ENCODE results near the gene FBXO17. TPM values are rescaled to one million over a fixed set of nuclear protein-coding genes. Genes with fewer than 3 reads are reported as not detected.
"Not testable (repeated sequence)": the region's sequence is repeated elsewhere in the genome, so short reads cannot be mapped to it uniquely, and the experiment has no call there.

Gene FBXO17
- polyA plus RNA-seq, 2 donors = 5.4 to 6.1 TPM

GRCh38 chr19:39004403-39004802, 28.9 kb upstream of the FBXO17 start:
- Histone ChIP-seq H3K36me3 (ENCODE audit: control insufficient read depth in 2 of 2, insufficient read depth in 2 of 2, low read length in 1 of 2) (no peaks in the 10 kb centered on the region), H3K27ac (ENCODE audit: low read depth in 2 of 2, low read length in 1 of 2) (no peak overlapping the region), H3K9me3 (ENCODE audit: control insufficient read depth in 2 of 2, insufficient read depth in 1 of 2, low read depth in 1 of 2, low read length in 1 of 2) (no peaks in the 10 kb centered on the region), H3K4me3 (ENCODE audit: low read depth in 1 of 2, low read length in 2 of 2) (no peak overlapping the region), H3K4me1 (ENCODE audit: control insufficient read depth in 2 of 2, insufficient read depth in 2 of 2, low read length in 1 of 2) (no peaks in the 10 kb centered on the region), H3K27me3 (ENCODE audit: control insufficient read depth in 1 of 2, insufficient read depth in 2 of 2, low read length in 2 of 2) (no peaks in the 10 kb centered on the region)
- 74 to 76% methylated on average over 9 of the region's 9 CpGs for WGBS, 2 donors

DNA sequence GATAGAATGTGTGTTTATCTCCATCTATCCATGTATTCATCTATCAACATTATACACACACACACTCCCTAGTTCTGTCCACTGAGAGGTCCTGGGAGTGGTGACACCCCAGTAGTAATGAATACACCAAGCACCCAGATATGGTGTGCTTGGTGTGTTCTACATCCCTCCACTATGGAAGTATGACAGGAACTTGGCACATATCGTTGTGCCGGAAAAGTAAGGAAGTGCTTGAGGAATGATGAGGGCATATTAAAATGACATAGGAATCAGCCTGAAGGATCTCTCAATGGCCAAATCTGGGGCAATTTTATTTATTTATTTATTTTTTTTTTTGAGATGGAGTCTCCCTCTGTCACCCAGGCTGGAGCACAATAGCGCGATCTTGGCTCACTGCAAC, 28.3 kb upstream of the FBXO17 start:
- Histone ChIP-seq H3K27me3 (ENCODE audit: control insufficient read depth in 1 of 2, insufficient read depth in 2 of 2, low read length in 2 of 2) (no peaks in the 10 kb centered on the region), H3K4me3 (ENCODE audit: low read depth in 1 of 2, low read length in 2 of 2) (no peak overlapping the region), H3K36me3 (ENCODE audit: control insufficient read depth in 2 of 2, insufficient read depth in 2 of 2, low read length in 1 of 2) (no peaks in the 10 kb centered on the region), H3K27ac (ENCODE audit: low read depth in 2 of 2, low read length in 1 of 2) (no peak overlapping the region), H3K9me3 (ENCODE audit: control insufficient read depth in 2 of 2, insufficient read depth in 1 of 2, low read depth in 1 of 2, low read length in 1 of 2) (no peaks in the 10 kb centered on the region), H3K4me1 (ENCODE audit: control insufficient read depth in 2 of 2, insufficient read depth in 2 of 2, low read length in 1 of 2) (no peaks in the 10 kb centered on the region)
- WGBS, 2 donors = 82 to 90% methylated on average over 4 of the region's 4 CpGs

- no peaks in the 10 kb centered on the region for H3K9me3 ChIP-seq (ENCODE audit: control insufficient read depth in 2 of 2, insufficient read depth in 1 of 2, low read depth in 1 of 2, low read length in 1 of 2)
- no peaks in the 10 kb centered on the region for H3K4me1 ChIP-seq (ENCODE audit: control insufficient read depth in 2 of 2, insufficient read depth in 2 of 2, low read length in 1 of 2)
- no peaks in the 10 kb centered on the region for H3K36me3 ChIP-seq (ENCODE audit: control insufficient read depth in 2 of 2, insufficient read depth in 2 of 2, low read length in 1 of 2)
- WGBS, 2 donors = 76 to 78% methylated on average over 4 of the region's 4 CpGs
- H3K27me3 ChIP-seq (ENCODE audit: control insufficient read depth in 1 of 2, insufficient read depth in 2 of 2, low read length in 2 of 2) = no peaks in the 10 kb centered on the region
- no peak overlapping the region for H3K27ac ChIP-seq (ENCODE audit: low read depth in 2 of 2, low read length in 1 of 2)
- no peak overlapping the region for H3K4me3 ChIP-seq (ENCODE audit: low read depth in 1 of 2, low read length in 2 of 2)
Observed at GRCh38 chr19:39003188-39003587, 27.6 kb upstream of the FBXO17 start.

DNA sequence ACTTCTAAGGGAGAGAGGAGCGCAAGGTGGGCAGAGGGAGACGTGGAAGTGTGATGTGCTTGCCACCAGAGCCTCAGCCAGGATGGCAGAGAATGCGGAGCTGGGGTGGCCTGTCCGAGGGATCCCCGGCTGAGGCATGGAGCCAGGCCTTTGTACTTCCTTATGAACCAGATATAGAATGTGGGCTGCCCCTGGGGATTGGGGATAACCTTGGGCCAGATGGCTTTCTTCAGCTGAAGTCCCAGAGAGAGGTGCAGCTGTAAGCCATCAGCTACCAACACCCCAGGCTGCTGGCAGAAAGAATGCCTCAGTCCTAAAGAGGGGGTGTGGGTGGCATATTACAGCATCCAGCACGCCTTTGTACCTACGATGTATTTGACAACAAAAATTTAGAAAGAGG, 25.5 kb upstream of the FBXO17 start:
- Histone ChIP-seq H3K27me3 (ENCODE audit: control insufficient read depth in 1 of 2, insufficient read depth in 2 of 2, low read length in 2 of 2) (no peaks in the 10 kb centered on the region), H3K9me3 (ENCODE audit: control insufficient read depth in 2 of 2, insufficient read depth in 1 of 2, low read depth in 1 of 2, low read length in 1 of 2) (no peaks in the 10 kb centered on the region), H3K4me3 (ENCODE audit: low read depth in 1 of 2, low read length in 2 of 2) (no peak overlapping the region), H3K36me3 (ENCODE audit: control insufficient read depth in 2 of 2, insufficient read depth in 2 of 2, low read length in 1 of 2) (no peaks in the 10 kb centered on the region), H3K27ac (ENCODE audit: low read depth in 2 of 2, low read length in 1 of 2) (no peak overlapping the region), H3K4me1 (ENCODE audit: control insufficient read depth in 2 of 2, insufficient read depth in 2 of 2, low read length in 1 of 2) (no peaks in the 10 kb centered on the region)
- WGBS, 2 donors = 58 to 70% methylated on average over 7 of the region's 7 CpGs

GRCh38 chr19:38997576-38997975, 22.0 kb upstream of the FBXO17 start:
- not testable (repeated sequence) for H3K27me3 ChIP-seq (ENCODE audit: control insufficient read depth in 1 of 2, insufficient read depth in 2 of 2, low read length in 2 of 2); H3K4me1 ChIP-seq (ENCODE audit: control insufficient read depth in 2 of 2, insufficient read depth in 2 of 2, low read length in 1 of 2); H3K27ac ChIP-seq (ENCODE audit: low read depth in 2 of 2, low read length in 1 of 2); H3K4me3 ChIP-seq (ENCODE audit: low read depth in 1 of 2, low read length in 2 of 2); H3K36me3 ChIP-seq (ENCODE audit: control insufficient read depth in 2 of 2, insufficient read depth in 2 of 2, low read length in 1 of 2); H3K9me3 ChIP-seq (ENCODE audit: control insufficient read depth in 2 of 2, insufficient read depth in 1 of 2, low read depth in 1 of 2, low read length in 1 of 2)
- 92 to 93% methylated on average over 3 of the region's 3 CpGs for WGBS, 2 donors

GRCh38 chr19:38993271-38993670, 17.7 kb upstream of the FBXO17 start:
- H3K4me1 ChIP-seq (ENCODE audit: control insufficient read depth in 2 of 2, insufficient read depth in 2 of 2, low read length in 1 of 2) = peaks cover 2 to 11% of the 10 kb centered on the region in 2 donors
- no peaks in the 10 kb centered on the region for H3K9me3 ChIP-seq (ENCODE audit: control insufficient read depth in 2 of 2, insufficient read depth in 1 of 2, low read depth in 1 of 2, low read length in 1 of 2)
- H3K36me3 ChIP-seq (ENCODE audit: control insufficient read depth in 2 of 2, insufficient read depth in 2 of 2, low read length in 1 of 2) = no peaks in the 10 kb centered on the region
- WGBS, 2 donors = 27 to 45% methylated on average over 3 of the region's 3 CpGs
- no peak overlapping the region for H3K4me3 ChIP-seq (ENCODE audit: low read depth in 1 of 2, low read length in 2 of 2)
- no peaks in the 10 kb centered on the region for H3K27me3 ChIP-seq (ENCODE audit: control insufficient read depth in 1 of 2, insufficient read depth in 2 of 2, low read length in 2 of 2)
- H3K27ac ChIP-seq (ENCODE audit: low read depth in 2 of 2, low read length in 1 of 2) = peak overlapping the region in 1 of 2 donors; percentile 81

- Histone ChIP-seq H3K27ac (ENCODE audit: low read depth in 2 of 2, low read length in 1 of 2) (no peak overlapping the region), H3K36me3 (ENCODE audit: control insufficient read depth in 2 of 2, insufficient read depth in 2 of 2, low read length in 1 of 2) (no peaks in the 10 kb centered on the region), H3K4me3 (ENCODE audit: low read depth in 1 of 2, low read length in 2 of 2) (no peak overlapping the region), H3K9me3 (ENCODE audit: control insufficient read depth in 2 of 2, insufficient read depth in 1 of 2, low read depth in 1 of 2, low read length in 1 of 2) (no peaks in the 10 kb centered on the region), H3K27me3 (ENCODE audit: control insufficient read depth in 1 of 2, insufficient read depth in 2 of 2, low read length in 2 of 2) (no peaks in the 10 kb centered on the region), H3K4me1 (ENCODE audit: control insufficient read depth in 2 of 2, insufficient read depth in 2 of 2, low read length in 1 of 2) (peaks cover 2 to 11% of the 10 kb centered on the region in 2 donors)
- 69 to 73% methylated on average over 13 of the region's 13 CpGs for WGBS, 2 donors
Observed at GRCh38 chr19:38990949-38991697, 15.6 kb upstream of the FBXO17 start.

DNA sequence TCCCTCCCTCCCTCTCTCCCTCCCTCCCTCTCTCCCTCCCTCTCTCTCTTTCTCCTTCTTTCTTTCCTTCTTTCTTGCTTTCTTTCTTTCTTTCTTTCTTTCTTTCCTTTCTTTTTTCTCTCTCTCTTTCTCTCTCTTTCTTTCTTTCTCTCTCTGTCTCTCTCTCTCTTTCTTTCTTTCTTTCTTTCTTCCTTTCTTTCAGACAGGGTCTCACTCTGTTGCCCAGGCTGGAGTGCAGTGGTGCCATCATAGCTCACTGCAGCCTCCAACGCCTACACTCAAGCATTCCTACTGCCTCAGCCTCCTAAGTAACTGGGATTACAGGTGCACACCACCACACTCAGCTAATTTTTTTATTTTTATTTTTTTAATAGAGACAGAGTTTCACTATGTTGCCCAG, 14.1 kb upstream of the FBXO17 start:
- peaks cover 2 to 11% of the 10 kb centered on the region in 2 donors for H3K4me1 ChIP-seq (ENCODE audit: control insufficient read depth in 2 of 2, insufficient read depth in 2 of 2, low read length in 1 of 2)
- H3K27me3 ChIP-seq (ENCODE audit: control insufficient read depth in 1 of 2, insufficient read depth in 2 of 2, low read length in 2 of 2); H3K4me3 ChIP-seq (ENCODE audit: low read depth in 1 of 2, low read length in 2 of 2); H3K9me3 ChIP-seq (ENCODE audit: control insufficient read depth in 2 of 2, insufficient read depth in 1 of 2, low read depth in 1 of 2, low read length in 1 of 2); H3K27ac ChIP-seq (ENCODE audit: low read depth in 2 of 2, low read length in 1 of 2); H3K36me3 ChIP-seq (ENCODE audit: control insufficient read depth in 2 of 2, insufficient read depth in 2 of 2, low read length in 1 of 2): not testable (repeated sequence)
- 83 to 86% methylated on average over 1 of the region's 1 CpG for WGBS, 2 donors

DNA sequence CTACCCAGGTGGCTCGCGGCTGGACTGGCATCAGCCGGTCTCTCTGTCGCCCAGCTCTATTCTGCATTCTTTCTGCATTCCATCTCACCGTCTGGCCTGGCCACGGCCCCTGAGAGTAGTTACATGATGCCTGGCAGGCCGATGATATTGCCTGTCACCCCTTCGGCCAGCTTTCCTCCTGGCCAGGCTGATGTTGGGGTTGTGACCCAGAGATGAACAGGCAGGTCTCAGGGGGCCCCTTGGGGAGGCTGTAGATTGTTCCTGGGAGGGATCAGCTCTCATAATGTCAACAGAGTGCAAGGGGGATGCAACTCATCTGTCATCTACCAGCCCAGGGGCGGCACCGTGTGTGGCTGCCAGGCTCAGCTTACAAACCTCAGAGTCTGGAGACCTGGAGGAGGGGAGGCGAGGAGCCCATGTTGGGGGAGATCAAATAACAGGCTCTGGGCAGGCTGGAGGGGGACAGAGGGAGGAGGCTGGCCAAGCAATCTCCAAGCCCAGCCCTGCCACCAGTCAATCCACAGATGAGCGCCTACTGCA, 13.6 kb upstream of the FBXO17 start:
- 31 to 36% methylated on average over 12 of the region's 12 CpGs for WGBS, 2 donors
- H3K27ac ChIP-seq (ENCODE audit: low read depth in 2 of 2, low read length in 1 of 2) = no peak overlapping the region
- H3K4me3 ChIP-seq (ENCODE audit: low read depth in 1 of 2, low read length in 2 of 2) = no peak overlapping the region
- H3K9me3 ChIP-seq (ENCODE audit: control insufficient read depth in 2 of 2, insufficient read depth in 1 of 2, low read depth in 1 of 2, low read length in 1 of 2) = peaks cover 0 to 3% of the 10 kb centered on the region in 2 donors
- H3K36me3 ChIP-seq (ENCODE audit: control insufficient read depth in 2 of 2, insufficient read depth in 2 of 2, low read length in 1 of 2) = no peaks in the 10 kb centered on the region
- peaks cover 2 to 11% of the 10 kb centered on the region in 2 donors for H3K4me1 ChIP-seq (ENCODE audit: control insufficient read depth in 2 of 2, insufficient read depth in 2 of 2, low read length in 1 of 2)
- no peaks in the 10 kb centered on the region for H3K27me3 ChIP-seq (ENCODE audit: control insufficient read depth in 1 of 2, insufficient read depth in 2 of 2, low read length in 2 of 2)

GRCh38 chr19:38988627-38989026, 13.1 kb upstream of the FBXO17 start:
- 90 to 94% methylated on average over 4 of the region's 4 CpGs for WGBS, 2 donors
- H3K9me3 ChIP-seq (ENCODE audit: control insufficient read depth in 2 of 2, insufficient read depth in 1 of 2, low read depth in 1 of 2, low read length in 1 of 2); H3K27me3 ChIP-seq (ENCODE audit: control insufficient read depth in 1 of 2, insufficient read depth in 2 of 2, low read length in 2 of 2); H3K36me3 ChIP-seq (ENCODE audit: control insufficient read depth in 2 of 2, insufficient read depth in 2 of 2, low read length in 1 of 2); H3K4me3 ChIP-seq (ENCODE audit: low read depth in 1 of 2, low read length in 2 of 2); H3K27ac ChIP-seq (ENCODE audit: low read depth in 2 of 2, low read length in 1 of 2): not testable (repeated sequence)
- peaks cover 2 to 11% of the 10 kb centered on the region in 2 donors for H3K4me1 ChIP-seq (ENCODE audit: control insufficient read depth in 2 of 2, insufficient read depth in 2 of 2, low read length in 1 of 2)

All from esophagus (tissue), 2 donors.